ENCODE data around the gene MEP1B.
"Not testable (repeated sequence)": the region's sequence is repeated elsewhere in the genome, so short reads cannot be mapped to it uniquely, and the experiment has no call there.

The MEP1B gene

GRCh38 chr18:32216390-32216789 lies 26.6 kb downstream of the MEP1B start:
- no peak overlapping the region for H3K4me3 ChIP-seq (ENCODE audit: low read length)
- no peaks in the 10 kb centered on the region for H3F3A ChIP-seq (ENCODE audit: control insufficient read depth, insufficient read depth)
- H3K9me2 ChIP-seq (replicated peaks; ENCODE audit: control insufficient read depth, low read length), result no peaks in the 10 kb centered on the region
- H3K79me2 ChIP-seq (ENCODE audit: control insufficient read depth, low read length), result no peaks in the 10 kb centered on the region
- no peaks in the 10 kb centered on the region for H3K36me3 ChIP-seq (ENCODE audit: control insufficient read depth, low read length)
- H3K9me3 ChIP-seq (ENCODE audit: control insufficient read depth, insufficient read depth, low read length), result no peaks in the 10 kb centered on the region
- H3K4me1 ChIP-seq (ENCODE audit: control insufficient read depth, low read length), result no peaks in the 10 kb centered on the region
- no peak overlapping the region for H3K4me2 ChIP-seq (ENCODE audit: low read length)
- TF ChIP-seq EZH2phosphoT487 (IDR thresholded peaks at IDR 0.05; ENCODE audit: borderline replicate concordance, low read length) (no peak), CTCF (IDR thresholded peaks at IDR 0.05; ENCODE audit: low read depth, low read length, poor library complexity, severe bottlenecking) (no peak)
- H3K27me3 ChIP-seq (ENCODE audit: control insufficient read depth, low read length), result peaks cover 4% of the 10 kb centered on the region; the same call in 1 of the 2 replicates
- no peaks in the 10 kb centered on the region for H4K20me1 ChIP-seq (ENCODE audit: control insufficient read depth, insufficient read depth, low read depth, low read length)
- no peak overlapping the region for H3K27ac ChIP-seq (ENCODE audit: low read depth, low read length)

- H3F3A ChIP-seq (ENCODE audit: control insufficient read depth, insufficient read depth), result no peaks in the 10 kb centered on the region
- no peaks in the 10 kb centered on the region for H3K79me2 ChIP-seq (ENCODE audit: control insufficient read depth, low read length)
- H3K9me3 ChIP-seq (ENCODE audit: control insufficient read depth, insufficient read depth, low read length), result no peaks in the 10 kb centered on the region
- TF ChIP-seq EZH2phosphoT487 (IDR thresholded peaks at IDR 0.05; ENCODE audit: borderline replicate concordance, low read length) (no peak), CTCF (IDR thresholded peaks at IDR 0.05; ENCODE audit: low read depth, low read length, poor library complexity, severe bottlenecking) (no peak)
- H3K4me1 ChIP-seq (ENCODE audit: control insufficient read depth, low read length), result no peaks in the 10 kb centered on the region
- peaks cover 4% of the 10 kb centered on the region; the same call in 1 of the 2 replicates for H3K27me3 ChIP-seq (ENCODE audit: control insufficient read depth, low read length)
- H3K4me2 ChIP-seq (ENCODE audit: low read length), result no peak overlapping the region
- no peaks in the 10 kb centered on the region for H3K36me3 ChIP-seq (ENCODE audit: control insufficient read depth, low read length)
- no peak overlapping the region for H3K27ac ChIP-seq (ENCODE audit: low read depth, low read length)
- no peak overlapping the region for H3K4me3 ChIP-seq (ENCODE audit: low read length)
- no peaks in the 10 kb centered on the region for H3K9me2 ChIP-seq (replicated peaks; ENCODE audit: control insufficient read depth, low read length)
- H4K20me1 ChIP-seq (ENCODE audit: control insufficient read depth, insufficient read depth, low read depth, low read length), result no peaks in the 10 kb centered on the region
Observed at GRCh38 chr18:32219431-32220018, 29.7 kb downstream of the MEP1B start.

- H3K9me2 ChIP-seq (replicated peaks; ENCODE audit: control insufficient read depth, low read length); H3K4me1 ChIP-seq (ENCODE audit: control insufficient read depth, low read length); H3K4me3 ChIP-seq (ENCODE audit: low read length); H3K36me3 ChIP-seq (ENCODE audit: control insufficient read depth, low read length); H3K27me3 ChIP-seq (ENCODE audit: control insufficient read depth, low read length); H3K79me2 ChIP-seq (ENCODE audit: control insufficient read depth, low read length); H3F3A ChIP-seq (ENCODE audit: control insufficient read depth, insufficient read depth); H4K20me1 ChIP-seq (ENCODE audit: control insufficient read depth, insufficient read depth, low read depth, low read length); H3K9me3 ChIP-seq (ENCODE audit: control insufficient read depth, insufficient read depth, low read length); H3K4me2 ChIP-seq (ENCODE audit: low read length); H3K27ac ChIP-seq (ENCODE audit: low read depth, low read length): not testable (repeated sequence)
Observed at GRCh38 chr18:32233348-32233747, 43.5 kb downstream of the MEP1B start.

GRCh38 chr18:32237049-32237448 lies 47.2 kb downstream of the MEP1B start:
- Histone ChIP-seq H3K27ac (ENCODE audit: low read depth, low read length) (no peak overlapping the region), H3K27me3 (ENCODE audit: control insufficient read depth, low read length) (peaks cover 4% of the 10 kb centered on the region; the same call in 1 of the 2 replicates), H3K36me3 (ENCODE audit: control insufficient read depth, low read length) (no peaks in the 10 kb centered on the region), H3K4me2 (ENCODE audit: low read length) (no peak overlapping the region), H3K79me2 (ENCODE audit: control insufficient read depth, low read length) (no peaks in the 10 kb centered on the region), H4K20me1 (ENCODE audit: control insufficient read depth, insufficient read depth, low read depth, low read length) (no peaks in the 10 kb centered on the region), H3K4me1 (ENCODE audit: control insufficient read depth, low read length) (no peaks in the 10 kb centered on the region), H3K4me3 (ENCODE audit: low read length) (no peak overlapping the region), H3F3A (ENCODE audit: control insufficient read depth, insufficient read depth) (no peaks in the 10 kb centered on the region), H3K9me2 (replicated peaks; ENCODE audit: control insufficient read depth, low read length) (no peaks in the 10 kb centered on the region), H3K9me3 (ENCODE audit: control insufficient read depth, insufficient read depth, low read length) (no peaks in the 10 kb centered on the region)
- TF ChIP-seq CTCF (IDR thresholded peaks at IDR 0.05; ENCODE audit: low read depth, low read length, poor library complexity, severe bottlenecking) (no peak), EZH2phosphoT487 (IDR thresholded peaks at IDR 0.05; ENCODE audit: borderline replicate concordance, low read length) (no peak)

Data from DOHH2 (cell line).